WI38 (cell line): ENCODE results near the gene DEPDC1.
"Not testable (repeated sequence)": the region's sequence is repeated elsewhere in the genome, so short reads cannot be mapped to it uniquely, and the experiment has no call there.

Source experiments
- H3K4me3 ChIP-seq: 2 replicates; pipeline ENCODE4 v1.5.1; 2011; ENCODE audit warnings: low read depth, mild to moderate bottlenecking, control low read depth, low read length
- TF ChIP-seq, protein P1 (sequence below): IDR thresholded peaks from 2 replicates; pipeline ENCODE4 v1.5.1; 2012; ENCODE audit warnings: low read depth, mild to moderate bottlenecking, control low read depth, low read length

DEPDC1 gene

DNA sequence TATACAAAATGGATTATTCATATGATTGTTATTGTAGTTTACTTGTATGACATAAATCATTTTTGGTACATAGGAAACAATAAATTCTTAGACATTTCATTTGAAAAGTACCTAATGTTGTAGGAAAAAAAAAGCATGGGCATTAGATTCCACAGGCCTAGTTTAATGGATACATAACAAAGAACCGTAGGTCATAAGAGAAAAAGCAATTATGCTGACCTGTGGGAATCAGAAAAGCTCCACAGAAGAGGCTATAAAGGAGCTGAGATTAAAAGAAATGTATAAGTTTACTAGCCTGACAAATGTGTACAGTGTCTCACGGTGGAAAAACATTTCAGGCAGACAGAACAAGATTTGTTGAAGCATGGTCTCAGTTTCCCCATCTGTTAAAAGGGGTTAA is 3.7 kb downstream of the DEPDC1 start:
- TF ChIP-seq, protein P1, sequence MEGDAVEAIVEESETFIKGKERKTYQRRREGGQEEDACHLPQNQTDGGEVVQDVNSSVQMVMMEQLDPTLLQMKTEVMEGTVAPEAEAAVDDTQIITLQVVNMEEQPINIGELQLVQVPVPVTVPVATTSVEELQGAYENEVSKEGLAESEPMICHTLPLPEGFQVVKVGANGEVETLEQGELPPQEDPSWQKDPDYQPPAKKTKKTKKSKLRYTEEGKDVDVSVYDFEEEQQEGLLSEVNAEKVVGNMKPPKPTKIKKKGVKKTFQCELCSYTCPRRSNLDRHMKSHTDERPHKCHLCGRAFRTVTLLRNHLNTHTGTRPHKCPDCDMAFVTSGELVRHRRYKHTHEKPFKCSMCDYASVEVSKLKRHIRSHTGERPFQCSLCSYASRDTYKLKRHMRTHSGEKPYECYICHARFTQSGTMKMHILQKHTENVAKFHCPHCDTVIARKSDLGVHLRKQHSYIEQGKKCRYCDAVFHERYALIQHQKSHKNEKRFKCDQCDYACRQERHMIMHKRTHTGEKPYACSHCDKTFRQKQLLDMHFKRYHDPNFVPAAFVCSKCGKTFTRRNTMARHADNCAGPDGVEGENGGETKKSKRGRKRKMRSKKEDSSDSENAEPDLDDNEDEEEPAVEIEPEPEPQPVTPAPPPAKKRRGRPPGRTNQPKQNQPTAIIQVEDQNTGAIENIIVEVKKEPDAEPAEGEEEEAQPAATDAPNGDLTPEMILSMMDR: no peak
- H3K4me3 ChIP-seq: no peak overlapping the region

DNA sequence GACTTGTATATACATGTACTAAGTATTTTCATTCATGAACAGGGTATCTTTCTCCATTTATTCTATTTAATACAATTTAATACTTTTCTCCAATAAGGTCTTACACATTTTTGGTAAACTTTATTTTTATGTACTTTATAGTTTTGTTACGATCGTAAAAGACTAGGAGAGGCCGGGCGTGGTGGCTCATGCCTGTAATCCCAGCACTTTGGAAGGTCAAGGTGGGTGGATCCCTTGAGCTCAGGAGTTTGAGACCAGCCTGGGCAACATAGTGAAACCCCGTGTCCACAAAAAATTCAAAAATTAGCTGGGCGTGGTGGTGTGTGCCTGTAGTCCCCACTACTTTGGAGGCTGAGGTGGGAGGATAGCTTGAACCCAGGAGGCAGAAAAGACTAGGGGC is 4.6 kb downstream of the DEPDC1 start:
- not testable (repeated sequence) for H3K4me3 ChIP-seq

DNA sequence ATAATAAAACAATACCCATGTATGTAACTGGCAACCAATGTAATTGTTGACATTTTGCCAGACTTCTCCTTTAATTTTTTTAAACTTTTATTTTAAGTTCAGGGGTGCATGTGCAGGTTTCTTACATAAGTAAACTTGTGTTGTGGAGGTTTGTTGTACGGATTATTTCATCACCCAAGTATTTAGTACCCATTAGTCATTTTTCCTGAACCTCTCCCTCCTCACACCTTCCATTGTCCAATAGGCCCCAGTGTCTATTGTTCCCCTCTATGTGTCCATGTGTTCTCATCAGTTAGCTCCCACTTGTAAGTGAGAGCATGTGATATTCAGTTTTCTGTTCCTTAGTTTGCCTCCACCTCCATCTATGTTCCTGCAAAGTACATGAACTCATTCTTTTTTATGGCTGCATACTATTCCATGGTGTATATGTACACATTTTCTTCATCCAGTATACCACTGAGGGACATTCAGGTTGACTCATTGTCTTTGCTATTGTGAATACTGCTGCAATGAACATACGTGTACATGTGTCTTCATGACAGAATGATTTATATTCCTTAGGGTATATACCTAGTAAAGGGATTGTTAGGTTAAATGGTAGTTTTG is 6.7 kb downstream of the DEPDC1 start:
- no peak overlapping the region for H3K4me3 ChIP-seq
- TF ChIP-seq, protein P1: no peak

DNA sequence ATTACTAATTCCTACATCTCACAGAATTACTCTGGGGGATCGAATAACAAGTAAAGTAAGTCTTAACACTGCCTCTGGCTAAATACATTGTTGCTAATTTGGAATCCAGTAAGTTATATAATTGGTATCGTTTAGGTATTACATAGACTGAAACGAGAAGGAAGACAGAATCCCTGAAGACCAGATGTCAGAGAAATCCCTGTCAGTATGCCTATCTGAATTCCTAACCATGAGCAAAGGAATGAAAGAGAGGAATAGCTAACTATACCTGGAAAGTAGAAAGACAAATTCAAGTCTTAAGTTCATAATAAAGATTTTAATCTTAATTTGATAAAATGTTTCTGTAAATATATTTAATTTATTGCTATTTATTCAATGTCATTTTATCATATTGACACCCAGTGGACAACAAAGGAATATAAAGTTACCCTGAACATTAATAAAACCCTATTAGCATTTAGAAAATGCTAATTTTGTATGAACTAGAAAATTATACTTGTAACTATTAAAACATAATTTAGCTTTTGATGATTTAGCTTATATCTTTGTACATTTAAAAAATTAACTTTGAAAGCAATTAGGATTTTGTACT is 11.4 kb downstream of the DEPDC1 start:
- TF ChIP-seq, protein P1: no peak
- no peak overlapping the region for H3K4me3 ChIP-seq

DNA sequence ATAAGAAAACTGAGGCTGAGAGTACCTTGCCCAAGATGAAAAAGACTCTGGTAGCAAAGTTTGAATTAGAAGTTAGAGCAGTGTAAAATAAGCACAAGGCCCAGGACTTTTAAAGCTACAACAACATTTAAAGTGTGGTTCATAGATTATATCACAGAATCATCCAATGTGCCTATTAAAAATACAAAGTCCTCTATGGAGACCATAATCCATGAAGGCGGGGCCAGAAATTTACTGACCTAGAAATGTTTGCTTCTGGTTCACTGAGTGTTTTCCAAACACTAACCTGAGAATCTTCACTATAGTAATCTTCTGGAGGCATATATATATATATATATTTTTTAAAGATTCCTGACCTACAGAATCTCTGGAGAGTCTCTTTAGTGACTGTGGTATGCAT is 12.3 kb downstream of the DEPDC1 start:
- TF ChIP-seq, protein P1: no peak
- no peak overlapping the region for H3K4me3 ChIP-seq

DNA sequence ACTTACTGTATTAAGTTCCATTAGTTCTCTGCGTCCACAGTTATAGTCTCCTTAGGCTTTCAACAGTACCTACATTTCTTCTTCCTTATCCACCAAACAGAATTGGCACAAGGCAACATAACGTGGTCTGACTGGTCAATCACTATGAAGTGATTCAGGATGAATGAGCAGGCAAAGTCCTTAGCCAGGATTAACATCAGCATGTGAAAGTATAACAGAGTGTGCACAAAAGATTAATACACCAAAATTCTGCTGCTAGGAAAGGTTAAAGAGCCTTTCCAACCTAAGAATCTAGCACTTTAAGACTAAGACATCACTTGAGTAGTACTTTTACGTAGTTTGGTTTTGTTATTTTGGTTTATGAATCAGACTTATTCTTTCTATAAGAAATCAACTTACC is 15.8 kb downstream of the DEPDC1 start:
- H3K4me3 ChIP-seq: no peak overlapping the region
- TF ChIP-seq, protein P1: no peak

DNA sequence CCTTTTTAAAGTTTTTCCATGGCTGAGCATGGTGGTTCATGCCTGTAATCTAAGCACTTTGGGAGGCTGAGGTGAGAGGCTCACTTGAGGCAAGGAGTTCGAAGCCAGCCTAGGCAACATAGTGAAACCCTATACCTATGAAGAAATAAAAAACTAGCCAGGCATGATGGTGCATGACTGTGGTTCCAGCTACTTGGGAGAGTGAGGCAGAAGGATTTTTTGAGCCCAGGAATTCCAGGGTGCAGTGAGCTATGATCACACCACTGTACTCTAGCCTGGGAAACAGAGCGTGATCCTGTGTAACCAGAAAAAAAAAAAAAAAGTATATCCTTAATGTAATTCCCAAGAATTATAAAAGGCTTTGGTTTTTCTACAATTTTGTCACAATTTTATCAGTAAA is 17.4 kb downstream of the DEPDC1 start:
- TF ChIP-seq, protein P1: no peak
- H3K4me3 ChIP-seq: no peak overlapping the region

DNA sequence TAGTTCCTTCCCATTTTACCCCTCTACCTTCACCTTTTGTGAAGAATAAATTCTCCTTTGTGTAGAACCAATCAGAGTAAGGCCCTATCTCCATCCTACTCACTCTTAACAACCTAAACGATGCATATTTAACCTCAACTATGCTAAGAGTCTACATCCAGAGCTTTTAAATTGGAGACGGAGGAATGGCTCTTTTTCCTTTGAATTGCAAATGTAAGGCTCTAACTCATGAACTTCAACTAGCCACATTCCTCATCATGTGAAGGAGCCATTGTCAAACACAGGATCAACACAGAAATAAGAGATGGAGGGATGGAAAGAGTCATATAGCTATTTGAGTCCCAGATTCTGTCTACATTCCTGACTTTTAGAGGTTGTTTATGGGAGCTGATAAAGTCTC is 18.2 kb downstream of the DEPDC1 start:
- H3K4me3 ChIP-seq: no peak overlapping the region
- TF ChIP-seq, protein P1: no peak

DNA sequence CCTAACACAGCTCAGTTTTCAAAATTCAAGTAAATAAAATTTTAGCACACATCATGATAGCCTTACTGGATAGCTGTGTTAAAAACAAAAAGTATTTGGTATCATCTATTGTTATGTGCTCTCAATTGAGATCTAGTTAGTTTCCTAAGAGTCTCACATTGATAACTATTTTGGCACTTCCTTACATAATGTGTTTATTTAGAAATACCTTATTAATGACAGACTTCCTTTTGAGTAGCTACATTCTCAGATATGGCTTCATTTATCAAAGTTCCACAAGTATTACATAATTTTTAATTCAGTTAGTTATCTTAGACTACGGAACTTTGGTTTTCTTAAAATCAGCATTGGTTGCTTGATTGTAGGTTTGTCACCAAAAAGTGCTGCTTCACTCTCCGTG is 20.3 kb downstream of the DEPDC1 start:
- not testable (repeated sequence) for H3K4me3 ChIP-seq
